ENCODE measurements around the gene PCDH9.

DNA sequence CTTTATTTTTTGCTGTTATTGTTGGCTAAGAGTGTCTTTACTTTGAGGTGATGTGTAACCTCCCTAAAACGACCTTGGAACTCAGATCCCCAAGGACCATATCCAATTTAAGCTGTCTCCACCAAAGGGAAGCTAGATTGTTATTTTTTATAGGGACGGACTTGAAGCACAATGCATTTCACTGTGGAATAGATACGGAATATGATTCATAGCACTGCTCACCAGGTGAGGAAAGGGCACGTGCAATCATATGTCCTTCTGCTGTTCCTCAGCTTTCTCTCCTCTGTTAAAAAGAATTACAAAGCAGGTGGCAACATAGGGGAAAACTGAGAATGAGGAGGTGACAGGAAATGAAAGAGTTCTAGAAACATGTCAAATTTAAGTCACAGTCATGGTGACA is 679.0 kb downstream of the PCDH9 start:
- no peak for TF ChIP-seq POLR2AphosphoS5 (IDR thresholded peaks at IDR 0.05)
- TF ChIP-seq, protein P1, sequence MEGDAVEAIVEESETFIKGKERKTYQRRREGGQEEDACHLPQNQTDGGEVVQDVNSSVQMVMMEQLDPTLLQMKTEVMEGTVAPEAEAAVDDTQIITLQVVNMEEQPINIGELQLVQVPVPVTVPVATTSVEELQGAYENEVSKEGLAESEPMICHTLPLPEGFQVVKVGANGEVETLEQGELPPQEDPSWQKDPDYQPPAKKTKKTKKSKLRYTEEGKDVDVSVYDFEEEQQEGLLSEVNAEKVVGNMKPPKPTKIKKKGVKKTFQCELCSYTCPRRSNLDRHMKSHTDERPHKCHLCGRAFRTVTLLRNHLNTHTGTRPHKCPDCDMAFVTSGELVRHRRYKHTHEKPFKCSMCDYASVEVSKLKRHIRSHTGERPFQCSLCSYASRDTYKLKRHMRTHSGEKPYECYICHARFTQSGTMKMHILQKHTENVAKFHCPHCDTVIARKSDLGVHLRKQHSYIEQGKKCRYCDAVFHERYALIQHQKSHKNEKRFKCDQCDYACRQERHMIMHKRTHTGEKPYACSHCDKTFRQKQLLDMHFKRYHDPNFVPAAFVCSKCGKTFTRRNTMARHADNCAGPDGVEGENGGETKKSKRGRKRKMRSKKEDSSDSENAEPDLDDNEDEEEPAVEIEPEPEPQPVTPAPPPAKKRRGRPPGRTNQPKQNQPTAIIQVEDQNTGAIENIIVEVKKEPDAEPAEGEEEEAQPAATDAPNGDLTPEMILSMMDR (IDR thresholded peaks at IDR 0.05 in 8 of 11, conservative IDR thresholded peaks at IDR 0.05 in 3 of 11): no peak
